ENCODE measurements around the gene SMAD6.

SMAD6 gene

GRCh38 chr15:66721020-66721419, 19.0 kb downstream of the SMAD6 start:
- Histone ChIP-seq H3K9me3 (ENCODE audit: control insufficient read depth, insufficient read depth, low read depth, low read length) (no peaks in the 10 kb centered on the region), H3K36me3 (ENCODE audit: control insufficient read depth in 2 of 2, insufficient read depth in 1 of 2, low read length in 2 of 2) (peaks cover 4 to 100% of the 10 kb centered on the region in 2 experiments; a peak in 2 of 3 replicates), H3K4me3 (ENCODE audit: low read depth, low read length) (no peak overlapping the region), H3K27ac (ENCODE audit: extremely low read depth, low read depth, low read length) (no peak overlapping the region), H3K4me1 (ENCODE audit: control insufficient read depth, insufficient read depth, low read length) (no peaks in the 10 kb centered on the region)
- TF ChIP-seq ZNF623 (tag by site-specific recombination; IDR thresholded peaks at IDR 0.05) = no peak
- no peak for TF ChIP-seq ZNF670 (tag by site-specific recombination; IDR thresholded peaks at IDR 0.05; ENCODE audit: low read depth)
- TF ChIP-seq ZNF23 (tag by site-specific recombination; IDR thresholded peaks at IDR 0.05; ENCODE audit: borderline replicate concordance) = no peak
- no peak for TF ChIP-seq HOXC10 (CRISPR knock-in tag; IDR thresholded peaks at IDR 0.05)
- no peak for TF ChIP-seq ZBTB8A (tag by site-specific recombination; IDR thresholded peaks at IDR 0.05)
- TF ChIP-seq ZNF837 (tag by site-specific recombination; IDR thresholded peaks at IDR 0.05) = no peak
- no peak for TF ChIP-seq ZNF266 (tag by site-specific recombination; IDR thresholded peaks at IDR 0.05; ENCODE audit: low read depth)
- TF ChIP-seq ZNF121 (tag by site-specific recombination; IDR thresholded peaks at IDR 0.05) = no peak
- no peak for TF ChIP-seq GLIS2 (tag by site-specific recombination; IDR thresholded peaks at IDR 0.05)
- no peak for TF ChIP-seq ZNF677 (tag by site-specific recombination; IDR thresholded peaks at IDR 0.05)
- no peak for TF ChIP-seq ZIC2 (tag by site-specific recombination; IDR thresholded peaks at IDR 0.05)
- no peak for TF ChIP-seq PRDM6 (tag by site-specific recombination; IDR thresholded peaks at IDR 0.05)
- TF ChIP-seq ZSCAN4 (tag by site-specific recombination; IDR thresholded peaks at IDR 0.05) = no peak
- TF ChIP-seq ZNF16 (tag by site-specific recombination; IDR thresholded peaks at IDR 0.05; ENCODE audit: low read depth) = no peak
- ChIA-PET CTCF (interaction anchor here (1.0 to 1.4 kb wide), 4 partner anchors 10 to 125 kb away, joined by 3 to 7 read pairs (median 4); no protein-coding TSS in a partner anchor), POLR2A (interaction anchor here (1.2 to 1.8 kb wide), 4 partner anchors 10 to 20 kb away, joined by 5 to 10 read pairs (median 6); no protein-coding TSS in a partner anchor)

- TF ChIP-seq ZNF571 (tag by site-specific recombination; IDR thresholded peaks at IDR 0.05) = no peak
- TF ChIP-seq SP7 (tag by site-specific recombination; IDR thresholded peaks at IDR 0.05) = 0 out of 2 replicates have a peak, but pooled peaks have one; percentile 23
- peak; percentile 97 for TF ChIP-seq ZNF664 (tag by site-specific recombination; IDR thresholded peaks at IDR 0.05)
- no peak for TF ChIP-seq PBX3 (CRISPR knock-in tag; IDR thresholded peaks at IDR 0.05)
- TF ChIP-seq MEIS1 (CRISPR knock-in tag; IDR thresholded peaks at IDR 0.05; ENCODE audit: borderline replicate concordance) = no peak
- TF ChIP-seq KLF1 (tag by site-specific recombination; IDR thresholded peaks at IDR 0.05) = peak; percentile 65
- no peak for TF ChIP-seq ZNF658 (tag by site-specific recombination; IDR thresholded peaks at IDR 0.05)
- TF ChIP-seq ZNF155 (tag by site-specific recombination; IDR thresholded peaks at IDR 0.05) = no peak
- no peak for TF ChIP-seq ZNF426 (tag by site-specific recombination; IDR thresholded peaks at IDR 0.05)
- TF ChIP-seq KLF9 (tag by site-specific recombination; IDR thresholded peaks at IDR 0.05; ENCODE audit: low read depth) = peak; percentile 55; the same call in 1 of the 2 replicates
- Histone ChIP-seq H3K27ac (ENCODE audit: extremely low read depth, low read depth, low read length) (no peak overlapping the region), H3K36me3 (ENCODE audit: control insufficient read depth in 2 of 2, insufficient read depth in 1 of 2, low read length in 2 of 2) (peaks cover 4 to 100% of the 10 kb centered on the region in 2 experiments; a peak in 2 of 3 replicates), H3K4me1 (ENCODE audit: control insufficient read depth, insufficient read depth, low read length) (no peaks in the 10 kb centered on the region), H3K9me3 (ENCODE audit: control insufficient read depth, insufficient read depth, low read depth, low read length) (no peaks in the 10 kb centered on the region), H3K4me3 (ENCODE audit: low read depth, low read length) (no peak overlapping the region)
- CTCF ChIA-PET = interaction anchor here (0.8 to 2.0 kb wide), 6 partner anchors 10 to 103 kb away, joined by 3 to 10 read pairs (median 4); no protein-coding TSS in a partner anchor
- POLR2A ChIA-PET = interaction anchor here (0.8 to 1.2 kb wide), 3 partner anchors 12 to 24 kb away, joined by 3 to 6 read pairs (median 5); no protein-coding TSS in a partner anchor
These were observed 19.5 kb downstream of the SMAD6 start for GRCh38 chr15:66721501-66721937.
